Muscle of leg (tissue), 16 donors: ENCODE results near the gene PACS1. TPM values are rescaled to one million over a fixed set of nuclear protein-coding genes. Genes with fewer than 3 reads are reported as not detected.
A peak's percentile ranks its signal among the peaks of the same experiment; 100 is the strongest.
"Not testable (repeated sequence)": the region's sequence is repeated elsewhere in the genome, so short reads cannot be mapped to it uniquely, and the experiment has no call there.

Experiments
- DNase-seq: peaks from one replicate; pipeline ENCODE4 v3.0.0; 2013
- H3K27ac ChIP-seq: one replicate; pipeline ENCODE4 v1.5.1; 2013; ENCODE audit warnings: mild to moderate bottlenecking, low read length, control low read depth
- H3K27me3 ChIP-seq: one replicate; pipeline ENCODE4 v1.6.1; 2013; ENCODE audit warnings: low read length; ENCODE audit not compliant: control insufficient read depth, insufficient read depth
- H3K36me3 ChIP-seq: one replicate; pipeline ENCODE4 v1.6.1; 2013; ENCODE audit warnings: low read length; ENCODE audit not compliant: control insufficient read depth, insufficient read depth
- H3K4me1 ChIP-seq: one replicate; pipeline ENCODE4 v1.6.1; 2013; ENCODE audit warnings: low read length; ENCODE audit not compliant: control insufficient read depth, insufficient read depth
- H3K4me3 ChIP-seq: one replicate; pipeline ENCODE4 v1.5.1; 2013; ENCODE audit warnings: low read length, control low read depth
- H3K9me3 ChIP-seq: replicated peaks from 2 replicates; pipeline ENCODE4 v1.6.1; 2013; ENCODE audit warnings: low read depth, low read length; ENCODE audit not compliant: control insufficient read depth
- WGBS: methylation state at CpG from one replicate; pipeline ENCODE4 v1.1.5; 2013; ENCODE audit warnings: missing lambda C conversion rate; ENCODE audit not compliant: insufficient coverage; 5-methylcytosine and 5-hydroxymethylcytosine counted together
- long read RNA-seq, 11 donors: transcript quantifications; one replicate each; lab custom pipeline, GENCODE V29; 2026
- polyA plus RNA-seq, 8 donors: library from polyadenylated mRNA; unstranded; fragments of 120-200 nt; gene quantifications; one replicate each; pipeline versions ENCODE4 v1.2.1 to v1.2.3, GENCODE V29; 2013; ENCODE audit warnings: inconsistent platforms in 1 of 8, low replicate concordance in 1 of 8; ENCODE audit not compliant: insufficient read length in 8 of 8, insufficient read depth in 1 of 8
- total RNA-seq: library from RNA; stranded (reverse); fragments of 120-200 nt; gene quantifications from one replicate; pipeline ENCODE4 v1.2.4, GENCODE V29; 2013

Gene PACS1
- total RNA-seq (13.2 TPM), polyA plus RNA-seq (10 to 100 TPM; 25.9 to 41.3 (median 32.0) TPM)
- long read RNA-seq, donor 1, full-length matches to known transcripts, result 7 of 7 reads
- long read RNA-seq, donor 1, partial matches to known transcripts, result 0 of 7 reads
- long read RNA-seq, donor 1, other reads (novel, unspliced or antisense), result 0 of 7 reads
- long read RNA-seq, donor 2, result 0 reads
- long read RNA-seq, donor 3, full-length matches to known transcripts, result 7 of 12 reads
- long read RNA-seq, donor 3, partial matches to known transcripts, result 5 of 12 reads
- long read RNA-seq, donor 3, other reads (novel, unspliced or antisense), result 0 of 12 reads
- long read RNA-seq, donor 4, full-length matches to known transcripts, result 10 of 10 reads
- long read RNA-seq, donor 4, partial matches to known transcripts, result 0 of 10 reads
- long read RNA-seq, donor 4, other reads (novel, unspliced or antisense), result 0 of 10 reads
- long read RNA-seq, donor 5, full-length matches to known transcripts, result 9 of 22 reads
- long read RNA-seq, donor 5, partial matches to known transcripts, result 13 of 22 reads
- long read RNA-seq, donor 5, other reads (novel, unspliced or antisense), result 0 of 22 reads
- long read RNA-seq, donor 6, full-length matches to known transcripts, result 4 of 4 reads
- long read RNA-seq, donor 6, partial matches to known transcripts, result 0 of 4 reads
- long read RNA-seq, donor 6, other reads (novel, unspliced or antisense), result 0 of 4 reads
- long read RNA-seq, donor 7, full-length matches to known transcripts, result 3 of 3 reads
- long read RNA-seq, donor 7, partial matches to known transcripts, result 0 of 3 reads
- long read RNA-seq, donor 7, other reads (novel, unspliced or antisense), result 0 of 3 reads
- long read RNA-seq, donor 8, partial matches to known transcripts, result 0 of 4 reads
- long read RNA-seq, donor 8, other reads (novel, unspliced or antisense), result 0 of 4 reads
- long read RNA-seq, donor 9, partial matches to known transcripts, result 0 of 3 reads
- long read RNA-seq, donor 9, other reads (novel, unspliced or antisense), result 0 of 3 reads
- long read RNA-seq, donor 10, full-length matches to known transcripts, result 2 of 7 reads
- long read RNA-seq, donor 10, partial matches to known transcripts, result 5 of 7 reads
- long read RNA-seq, donor 10, other reads (novel, unspliced or antisense), result 0 of 7 reads
- long read RNA-seq, donor 11, full-length matches to known transcripts, result 4 of 4 reads
- long read RNA-seq, donor 11, partial matches to known transcripts, result 0 of 4 reads
- long read RNA-seq, donor 11, other reads (novel, unspliced or antisense), result 0 of 4 reads

DNA sequence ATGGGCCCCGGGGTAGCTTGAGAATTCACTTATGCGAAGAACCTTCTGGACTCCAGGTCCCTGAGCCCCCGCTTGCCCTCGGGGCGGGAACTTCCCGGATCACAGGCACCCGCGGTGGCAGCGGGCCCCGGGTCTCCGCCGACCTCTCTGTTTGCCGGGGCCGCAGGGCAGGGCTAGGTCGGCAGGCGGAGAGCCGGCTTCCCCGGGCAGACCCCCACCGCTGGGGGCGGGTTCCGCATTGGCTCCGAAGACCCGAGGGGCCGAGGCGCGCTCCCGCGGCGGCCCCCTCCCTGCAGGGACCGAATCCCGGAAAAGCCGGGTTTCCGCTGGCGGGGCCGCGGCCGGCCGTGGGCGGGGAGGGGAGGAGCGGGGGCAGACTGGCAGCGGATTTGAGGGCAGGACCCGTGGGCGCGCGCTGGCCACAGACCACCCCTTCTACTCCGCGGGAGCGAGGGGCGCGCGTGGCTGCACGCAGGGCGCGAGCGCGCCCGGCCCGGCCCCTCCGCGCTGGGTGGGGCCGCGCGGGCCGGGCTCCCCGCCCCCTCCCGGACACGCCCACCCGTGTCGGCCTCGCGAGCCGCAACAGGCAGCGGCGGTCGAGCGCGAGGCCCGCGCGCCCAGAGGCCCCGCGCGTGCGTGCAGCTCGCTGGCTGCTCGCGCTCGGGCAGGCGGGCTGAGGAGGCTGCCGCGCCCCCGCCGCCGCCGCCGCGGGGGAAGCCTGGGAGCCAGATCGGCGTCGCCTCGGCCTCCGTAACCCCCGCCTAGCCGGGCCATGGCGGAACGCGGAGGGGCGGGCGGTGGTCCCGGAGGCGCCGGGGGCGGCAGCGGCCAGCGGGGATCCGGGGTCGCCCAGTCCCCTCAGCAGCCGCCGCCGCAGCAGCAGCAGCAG lies at the start of gene PACS1:
PACS1 (plus strand) TSS at position 558 of the 889 bp plus-strand sequence; CDS start at position 773, 215 bp downstream.
- Histone ChIP-seq H3K9me3 (no peaks in the 10 kb centered on the region), H3K27ac (peak within 1 kb of the TSS; percentile 90), H3K27me3 (no peaks in the 10 kb centered on the region), H3K4me1 (peaks cover 31% of the 10 kb centered on the region), H3K4me3 (peak within 1 kb of the TSS; percentile 71), H3K36me3 (peaks cover 45% of the 10 kb centered on the region)
- WGBS, result under 1% methylated on average over 114 of the region's 120 CpGs
- peak; percentile 90 for DNase-seq

GRCh38 chr11:66020618-66021357 lies 49.3 kb upstream of the PACS1 start:
- H3K9me3 ChIP-seq, result no peaks in the 10 kb centered on the region
- H3K27me3 ChIP-seq, result peaks cover 12% of the 10 kb centered on the region
- H3K4me1 ChIP-seq, result peaks cover 12% of the 10 kb centered on the region
- DNase-seq, result no peak
- WGBS, result 79% methylated on average over 15 of the region's 25 CpGs
- no peak overlapping the region for H3K27ac ChIP-seq
- H3K4me3 ChIP-seq, result no peak overlapping the region
- no peaks in the 10 kb centered on the region for H3K36me3 ChIP-seq

- peaks cover 12% of the 10 kb centered on the region for H3K27me3 ChIP-seq
- no peak overlapping the region for H3K27ac ChIP-seq
- H3K36me3 ChIP-seq, result no peaks in the 10 kb centered on the region
- DNase-seq, result peak; percentile 55
- H3K4me1 ChIP-seq, result peaks cover 7% of the 10 kb centered on the region
- H3K9me3 ChIP-seq, result no peaks in the 10 kb centered on the region
- 25% methylated on average over 46 of the region's 46 CpGs for WGBS
- no peak overlapping the region for H3K4me3 ChIP-seq
Measured at GRCh38 chr11:66022401-66023185, 47.5 kb upstream of the PACS1 start.

- H3K4me3 ChIP-seq, H3K27ac ChIP-seq, H3K9me3 ChIP-seq, H3K4me1 ChIP-seq, H3K36me3 ChIP-seq, DNase-seq: not testable (repeated sequence)
- 88% methylated on average over 4 of the region's 5 CpGs for WGBS
- H3K27me3 ChIP-seq, result peaks cover 12% of the 10 kb centered on the region
Measured at GRCh38 chr11:66023186-66023440, 47.0 kb upstream of the PACS1 start.

DNA sequence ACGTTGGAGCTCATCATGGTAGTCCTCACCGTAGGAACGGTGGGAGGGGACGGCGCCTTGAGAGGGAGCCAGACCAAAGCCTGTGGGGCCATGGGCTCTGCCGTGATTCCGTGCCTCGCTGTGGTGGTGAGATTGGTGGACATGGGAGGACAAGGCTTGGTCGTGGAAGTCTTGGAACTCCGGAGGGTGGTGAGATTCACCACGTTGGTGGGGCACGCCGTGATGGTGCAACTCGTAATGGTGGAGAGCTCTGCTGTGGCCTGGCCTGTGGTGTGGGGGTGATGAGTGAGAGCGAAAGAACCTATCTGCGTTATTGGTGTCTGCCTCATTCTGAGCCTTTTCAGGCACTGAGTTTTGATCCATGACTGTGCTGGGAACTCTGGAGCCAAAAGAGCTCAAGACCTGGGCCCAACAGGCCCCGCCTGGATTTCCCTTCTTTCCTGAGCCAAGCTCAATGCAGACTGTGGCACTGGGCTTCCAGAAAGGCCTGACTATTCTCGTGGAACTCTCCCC lies 44.0 kb upstream of the PACS1 start, which contains the start of gene CATSPER1:
CATSPER1 (minus strand) TSS at position 463 of the 513 bp plus-strand sequence; CDS start at position 363, 100 bp downstream.
- Histone ChIP-seq H3K27me3 (peaks cover 12% of the 10 kb centered on the region), H3K27ac (no peak within 1 kb of the TSS), H3K9me3 (no peaks in the 10 kb centered on the region), H3K4me1 (peaks cover 7% of the 10 kb centered on the region), H3K4me3 (no peak within 1 kb of the TSS), H3K36me3 (no peaks in the 10 kb centered on the region)
- 85% methylated on average over 18 of the region's 18 CpGs for WGBS
- no peak for DNase-seq

GRCh38 chr11:66032957-66033735 lies 36.9 kb upstream of the PACS1 start:
- Histone ChIP-seq H3K4me1 (no peaks in the 10 kb centered on the region), H3K9me3 (no peaks in the 10 kb centered on the region), H3K27ac (no peak overlapping the region), H3K27me3 (peaks cover 5% of the 10 kb centered on the region), H3K4me3 (no peak overlapping the region), H3K36me3 (no peaks in the 10 kb centered on the region)
- 86% methylated on average over 2 of the region's 8 CpGs for whole genome bisulfite sequencing
- no peak for DNase-seq

GRCh38 chr11:66035653-66036333 lies 34.3 kb upstream of the PACS1 start:
- no peaks in the 10 kb centered on the region for H3K36me3 ChIP-seq
- H3K27me3 ChIP-seq, result peaks cover 5% of the 10 kb centered on the region
- no peaks in the 10 kb centered on the region for H3K9me3 ChIP-seq
- no peak for DNase-seq
- WGBS, result 74% methylated on average over 7 of the region's 9 CpGs
- H3K4me1 ChIP-seq, result no peaks in the 10 kb centered on the region
- no peak overlapping the region for H3K4me3 ChIP-seq
- H3K27ac ChIP-seq, result no peak overlapping the region
